Right cardiac atrium (tissue), 5 donors: Measurements from ENCODE around the gene ITGB3. TPM values are rescaled to one million over a fixed set of nuclear protein-coding genes. Genes with fewer than 3 reads are reported as not detected.

ENCODE experiments used
- ATAC-seq, 2 donors: fragments of 200-7000 bp; cut with Tn5 transposase; one replicate each; pipeline versions ENCODE4 v1.8.0 to v1.9.1; 2020; ENCODE audit warnings: moderate library complexity in 2 of 2, mild to moderate bottlenecking in 1 of 2
- DNase-seq, 3 donors: peaks; one replicate each; pipeline ENCODE4 v3.0.0-alpha.2; 2020
- H3K27ac ChIP-seq: one replicate; pipeline ENCODE4 v1.5.1; 2013; ENCODE audit warnings: mild to moderate bottlenecking, low read length, control low read depth, moderate library complexity
- H3K27me3 ChIP-seq: one replicate; pipeline ENCODE4 v1.6.1; 2013; ENCODE audit not compliant: control insufficient read depth, insufficient read depth
- H3K4me1 ChIP-seq: one replicate; pipeline ENCODE4 v1.6.1; 2013; ENCODE audit warnings: low read length; ENCODE audit not compliant: control insufficient read depth, insufficient read depth
- H3K4me3 ChIP-seq: one replicate; pipeline ENCODE4 v1.5.1; 2013; ENCODE audit warnings: low read length, control low read depth
- H3K9me3 ChIP-seq: one replicate; pipeline ENCODE4 v1.6.1; 2013; ENCODE audit warnings: low read length; ENCODE audit not compliant: control insufficient read depth
- WGBS: extraction: QIAGEN DNeasy Blood & Tissue Kit; methylation state at CpG from one replicate; pipeline ENCODE4 v1.1.7; 2013; 5-methylcytosine and 5-hydroxymethylcytosine counted together
- intact Hi-C, 4 donors: fragments of 100-400 bp; cut with DNase I; formaldehyde crosslinking; loops; one replicate each; pipeline versions ENCODE4 v1.11.0 to v1.14.0; 2022 to 2023
- polyA plus RNA-seq: library from polyadenylated mRNA; stranded (reverse); fragments of 200-250 nt; gene quantifications from one replicate; pipeline ENCODE4 v1.2.3, GENCODE V29; 2013
- total RNA-seq, 4 donors: library from RNA; stranded (reverse); fragmentation: NEBNext Ultra II Directional; extraction: Animal tissue kit (Norgen Biotek cat#: 25700); gene quantifications; one replicate each; pipeline ENCODE4 v1.2.1, GENCODE V29; 2021
- donor health status: healthy with polysubstance abuse.
- donor health status: DM: no; HTN: yes; CAD: no.
- donor health status: DM: no; HTN: no; CAD: no.
- donor health status: DM: no; HTN: yes; CAD: no; lungs with severe emphysema.
- donor health status: DM: yes; HTN: yes; CAD: no.

The ITGB3 gene
- total and polyA plus RNA-seq, 5 donors = 2.3 to 11.9 (median 6.3) TPM

DNA sequence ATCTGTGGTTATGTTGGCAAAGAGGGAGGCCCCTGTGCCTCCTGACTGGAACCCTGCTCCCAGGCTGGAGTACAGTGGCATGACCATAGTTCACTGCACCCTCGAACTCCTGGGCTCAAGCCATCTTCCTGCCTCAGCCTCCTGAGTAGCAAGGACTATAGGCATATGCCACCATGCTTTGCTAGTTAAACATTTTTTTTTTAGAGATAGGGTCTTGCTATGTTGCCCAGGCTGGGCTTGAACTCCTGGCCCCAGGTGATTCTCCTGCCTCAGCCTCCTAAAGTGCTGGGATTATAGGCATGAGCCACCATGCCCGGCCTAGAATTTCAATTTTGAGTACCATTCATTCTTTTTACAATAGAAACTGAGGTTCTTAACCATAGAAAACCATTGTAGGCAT is 21.2 kb upstream of the ITGB3 start:
- Histone ChIP-seq H3K27ac (no peak overlapping the region), H3K9me3 (no peaks in the 10 kb centered on the region), H3K4me1 (peaks cover 3% of the 10 kb centered on the region), H3K4me3 (no peak overlapping the region), H3K27me3 (no peaks in the 10 kb centered on the region)
- no peak for DNase-seq
- intact Hi-C loops = loop anchor here in 2 of 4 donors (5.0 kb wide), 2 partner anchors 80 to 85 kb away; no protein-coding TSS in a partner anchor
- no peak for ATAC-seq
- 96% methylated on average over 2 of the region's 2 CpGs for WGBS

GRCh38 chr17:47235506-47235905 is 18.1 kb upstream of the ITGB3 start:
- H3K9me3 ChIP-seq = no peaks in the 10 kb centered on the region
- H3K27ac ChIP-seq = no peak overlapping the region
- DNase-seq = no peak
- intact Hi-C loops = loop anchor here in 1 of 4 donors (5.0 kb wide), 1 partner anchor 77 kb away; no protein-coding TSS in a partner anchor
- WGBS = 94% methylated on average over 3 of the region's 3 CpGs
- no peaks in the 10 kb centered on the region for H3K27me3 ChIP-seq
- peaks cover 13% of the 10 kb centered on the region for H3K4me1 ChIP-seq
- no peak overlapping the region for H3K4me3 ChIP-seq
- no peak for ATAC-seq

GRCh38 chr17:47235923-47236322 is 17.7 kb upstream of the ITGB3 start:
- H3K27me3 ChIP-seq = no peaks in the 10 kb centered on the region
- 96% methylated on average over 2 of the region's 2 CpGs for WGBS
- DNase-seq (no peak), ATAC-seq (no peak)
- peaks cover 11% of the 10 kb centered on the region for H3K4me1 ChIP-seq
- intact Hi-C loops = loop anchor here in 1 of 4 donors (5.0 kb wide), 1 partner anchor 76 kb away; no protein-coding TSS in a partner anchor
- H3K4me3 ChIP-seq = no peak overlapping the region
- no peaks in the 10 kb centered on the region for H3K9me3 ChIP-seq
- H3K27ac ChIP-seq = no peak overlapping the region

DNA sequence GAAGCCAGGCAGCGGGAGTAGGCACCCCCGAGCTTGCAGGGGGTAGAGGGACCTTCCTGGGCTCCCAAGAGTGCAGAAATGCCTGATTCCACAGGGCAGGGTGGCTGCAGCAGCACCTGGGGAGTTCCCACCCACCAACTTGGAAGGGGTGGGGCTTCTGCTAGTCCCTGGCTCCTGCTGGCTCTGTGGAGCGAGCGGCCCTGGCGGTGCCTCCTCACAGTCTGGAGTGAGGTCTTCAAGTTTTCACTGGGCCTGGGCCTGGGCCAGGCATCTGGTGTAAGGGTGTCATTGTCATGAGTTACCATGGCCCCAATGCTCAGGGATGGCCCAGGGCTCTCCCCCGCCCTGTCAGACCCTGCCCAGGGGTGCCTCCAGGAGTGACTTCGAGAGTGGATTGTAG is 15.8 kb upstream of the ITGB3 start:
- intact Hi-C loops = loop anchor here in 1 of 4 donors (5.0 kb wide), 1 partner anchor 74 kb away; no protein-coding TSS in a partner anchor
- H3K4me3 ChIP-seq = no peak overlapping the region
- ATAC-seq (no peak), DNase-seq (peak in 1 of 3 donors; percentile 52)
- H3K27ac ChIP-seq = no peak overlapping the region
- H3K9me3 ChIP-seq = no peaks in the 10 kb centered on the region
- WGBS = 92% methylated on average over 7 of the region's 7 CpGs
- H3K4me1 ChIP-seq = peaks cover 10% of the 10 kb centered on the region
- H3K27me3 ChIP-seq = no peaks in the 10 kb centered on the region

DNA sequence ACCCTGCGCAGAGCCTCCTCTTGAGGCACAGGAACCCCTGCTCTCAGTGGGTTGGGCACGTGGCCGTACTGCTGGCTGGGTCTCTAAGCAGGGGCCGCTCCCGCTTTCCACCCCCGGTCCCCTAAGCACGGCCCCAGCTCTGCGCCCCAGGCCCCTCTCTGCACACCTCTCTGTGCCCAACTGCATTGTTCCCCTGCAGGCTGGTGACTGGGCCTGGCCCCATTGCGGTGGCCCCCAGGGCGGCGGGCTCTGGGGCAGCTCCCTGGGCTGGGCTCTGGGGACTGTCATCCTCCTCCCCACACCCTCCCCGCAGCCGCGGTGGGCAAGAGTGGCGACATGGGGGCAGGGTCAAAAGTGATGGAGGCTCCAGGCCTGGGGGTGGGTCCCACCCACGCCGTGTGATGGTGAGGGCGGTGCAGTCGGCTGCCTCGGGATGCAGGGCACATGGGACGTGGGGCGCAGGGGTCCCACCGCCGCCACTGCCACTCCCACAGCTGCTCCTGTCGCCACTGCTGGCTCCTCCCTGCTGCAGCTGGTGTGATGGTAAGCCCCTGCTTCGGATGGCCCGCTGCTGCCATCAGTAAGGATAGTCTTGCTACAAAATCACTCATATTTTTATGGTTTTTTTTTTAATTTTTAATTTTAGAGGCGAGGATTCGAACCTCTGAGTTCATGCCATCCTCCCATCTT is 15.2 kb upstream of the ITGB3 start:
- intact Hi-C loops = loop anchor here in 1 of 4 donors (5.0 kb wide), 1 partner anchor 74 kb away; no protein-coding TSS in a partner anchor
- H3K4me1 ChIP-seq = peaks cover 10% of the 10 kb centered on the region
- DNase-seq (no peak), ATAC-seq (peak in 1 of 2 donors; percentile 13)
- 97% methylated on average over 28 of the region's 29 CpGs for WGBS
- no peaks in the 10 kb centered on the region for H3K27me3 ChIP-seq
- H3K27ac ChIP-seq = no peak overlapping the region
- H3K4me3 ChIP-seq = no peak overlapping the region
- H3K9me3 ChIP-seq = no peaks in the 10 kb centered on the region

GRCh38 chr17:47239619-47239966 is 14.0 kb upstream of the ITGB3 start:
- Histone ChIP-seq H3K4me1 (peaks cover 10% of the 10 kb centered on the region), H3K27ac (peak overlapping the region; percentile 94), H3K9me3 (no peaks in the 10 kb centered on the region), H3K4me3 (no peak overlapping the region), H3K27me3 (no peaks in the 10 kb centered on the region)
- intact Hi-C loops = loop anchor here in 1 of 4 donors (5.0 kb wide), 1 partner anchor 73 kb away; no protein-coding TSS in a partner anchor
- WGBS = 77% methylated on average over 7 of the region's 7 CpGs
- ATAC-seq (no peak), DNase-seq (no peak)

DNA sequence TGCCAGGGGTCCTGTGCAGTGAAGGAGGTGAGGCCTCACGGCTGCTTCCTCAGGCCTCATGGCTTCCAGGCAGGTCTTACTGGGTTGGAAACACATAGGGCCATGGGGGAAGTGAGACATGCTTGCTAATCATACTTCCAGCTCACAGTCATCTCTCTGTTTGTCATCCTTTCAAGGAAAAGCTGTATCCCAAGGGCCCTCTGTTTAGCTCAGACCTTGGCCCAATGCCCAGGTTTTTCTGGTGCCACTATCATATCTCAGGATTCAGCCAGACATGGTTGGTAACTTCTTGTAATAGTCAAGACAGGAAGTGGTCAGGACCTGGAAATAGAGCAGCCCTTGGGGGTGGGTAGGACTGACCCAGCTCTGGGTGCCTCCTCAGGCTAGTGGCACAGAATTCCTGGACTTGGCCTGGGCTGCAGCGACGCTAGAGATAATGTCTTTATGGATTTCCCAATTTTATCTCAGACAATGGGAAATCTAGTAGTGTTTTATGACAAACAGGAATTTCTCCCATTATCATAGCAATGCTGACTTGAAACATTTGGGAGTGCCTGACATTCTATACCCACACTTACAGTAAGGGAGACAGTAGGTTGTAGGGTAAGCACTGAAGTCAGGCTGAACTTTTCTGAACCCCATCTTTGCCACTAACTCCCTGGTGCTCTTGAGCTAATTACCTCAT is 13.5 kb upstream of the ITGB3 start:
- no peak overlapping the region for H3K4me3 ChIP-seq
- H3K9me3 ChIP-seq = no peaks in the 10 kb centered on the region
- peak; percentile 90 to 94 for ATAC-seq
- peak; percentile 80 to 88 (median 87) for DNase-seq
- H3K4me1 ChIP-seq = peaks cover 10% of the 10 kb centered on the region
- H3K27ac ChIP-seq = peak overlapping the region; percentile 94
- 3% methylated on average over 3 of the region's 3 CpGs for WGBS
- intact Hi-C loops = loop anchor here in 2 of 4 donors (5.0 kb wide), 2 partner anchors 62 to 72 kb away; no protein-coding TSS in a partner anchor
- no peaks in the 10 kb centered on the region for H3K27me3 ChIP-seq

- Histone ChIP-seq H3K4me1 (peaks cover 10% of the 10 kb centered on the region), H3K27me3 (no peaks in the 10 kb centered on the region), H3K9me3 (no peaks in the 10 kb centered on the region), H3K27ac (peak overlapping the region; percentile 15), H3K4me3 (no peak overlapping the region)
- intact Hi-C loops = loop anchor here in 1 of 4 donors (5.0 kb wide), 1 partner anchor 61 kb away; no protein-coding TSS in a partner anchor
- 68% methylated on average over 3 of the region's 3 CpGs for WGBS
- no peak for DNase-seq
- ATAC-seq = no peak
Measured at GRCh38 chr17:47240806-47241205, 12.8 kb upstream of the ITGB3 start.

GRCh38 chr17:47242648-47243047 is 11.0 kb upstream of the ITGB3 start:
- H3K27me3 ChIP-seq = no peaks in the 10 kb centered on the region
- H3K27ac ChIP-seq = no peak overlapping the region
- no peaks in the 10 kb centered on the region for H3K9me3 ChIP-seq
- H3K4me1 ChIP-seq = peaks cover 10% of the 10 kb centered on the region
- DNase-seq = no peak
- no peak for ATAC-seq
- 96% methylated on average over 2 of the region's 2 CpGs for WGBS
- H3K4me3 ChIP-seq = no peak overlapping the region
- intact Hi-C loops = loop anchor here in 1 of 4 donors (5.0 kb wide), 1 partner anchor 60 kb away; no protein-coding TSS in a partner anchor

GRCh38 chr17:47243737-47244598 is 9.7 kb upstream of the ITGB3 start:
- no peak for DNase-seq
- H3K4me3 ChIP-seq = no peak overlapping the region
- no peak overlapping the region for H3K27ac ChIP-seq
- WGBS = 88% methylated on average over 9 of the region's 9 CpGs
- peaks cover 10% of the 10 kb centered on the region for H3K4me1 ChIP-seq
- no peak for ATAC-seq
- intact Hi-C loops = loop anchor here in 1 of 4 donors (5.0 kb wide), 1 partner anchor 58 kb away; no protein-coding TSS in a partner anchor
- H3K9me3 ChIP-seq = no peaks in the 10 kb centered on the region
- no peaks in the 10 kb centered on the region for H3K27me3 ChIP-seq
